Adrenal gland (tissue), 12 donors: Measurements from ENCODE around the gene IFT172. TPM values are rescaled to one million over a fixed set of nuclear protein-coding genes. Genes with fewer than 3 reads are reported as not detected.

Source experiments
- DNase-seq, 7 donors: peaks; one replicate each; pipeline ENCODE4 v3.0.0-alpha.2; 2019 to 2020
- H3K27ac ChIP-seq, 5 donors: fragments of 200-600 bp; sonication (generic) in 4 of 5; 1 replicate in 3 of 5; 2 replicates in 2 of 5; pipeline versions ENCODE4 v1.5.1 to v1.8.0; 2016 to 2020; ENCODE audit warnings: mild to moderate bottlenecking in 1 of 5
- H3K27me3 ChIP-seq: fragments of 200-600 bp; 2 replicates; pipeline ENCODE4 v1.8.0; 2021
- H3K36me3 ChIP-seq, 2 donors: fragments of 200-600 bp; replicated peaks in 1 of 2; 1 replicate in 1 of 2; 2 replicates in 1 of 2; pipeline versions ENCODE4 v1.5.1 to v1.8.0; 2018 to 2022
- H3K4me1 ChIP-seq, 2 donors: fragments of 200-600 bp; replicated peaks in 1 of 2; 1 replicate in 1 of 2; 2 replicates in 1 of 2; pipeline versions ENCODE4 v1.5.1 to v1.8.0; 2018 to 2021
- H3K4me3 ChIP-seq, 4 donors: fragments of 200-600 bp; sonication (generic) in 3 of 4; one replicate each; pipeline ENCODE4 v1.5.1; 2016 to 2018
- H3K9me3 ChIP-seq, 3 donors: fragments of 200-600 bp; sonication (generic) in 1 of 3; replicated peaks in 1 of 3; 1 replicate in 2 of 3; 2 replicates in 1 of 3; pipeline versions ENCODE4 v1.5.1 to v1.8.0; 2016 to 2021
- POLR2A ChIP-seq, 2 donors: fragments of 450-650 bp; IDR thresholded peaks; one replicate each; pipeline ENCODE4 v1.6.1; 2017; ENCODE audit warnings: antibody characterized with exemption in 2 of 2, mild to moderate bottlenecking in 2 of 2, moderate library complexity in 1 of 2
- WGBS, 4 donors: extraction: QIAGEN DNeasy Blood & Tissue Kit in 2 of 4; methylation state at CpG; one replicate each; pipeline versions ENCODE4 v1.1.5 to v1.1.7; 2013 to 2017; 5-methylcytosine and 5-hydroxymethylcytosine counted together
- intact Hi-C, 2 donors: fragments of 100-400 bp; cut with DNase I; formaldehyde crosslinking; loops; one replicate each; pipeline versions ENCODE4 v1.14.1 to v1.15.0; 2022 to 2023
- polyA plus RNA-seq, 3 donors: library from polyadenylated mRNA; stranded (reverse); fragments of 200-250 nt in 2 of 3; fragments of 350-450 nt in 1 of 3; fragmentation: Illumina TruSeq in 1 of 3; extraction: RNeasy Lipid Tissue Mini Kit (QIAGEN cat#74804) in 1 of 3; gene quantifications; one replicate each; pipeline ENCODE4 v1.2.3, GENCODE V29; 2013 to 2014
- total RNA-seq, 9 donors: library from RNA; depleted of rRNA in 4 of 9; stranded (reverse); fragments of >200 nt in 4 of 9; fragments of 120-200 nt in 1 of 9; fragmentation: NEBNext Ultra II Directional in 1 of 9; extraction: Animal tissue kit (Norgen Biotek cat#: 25700) in 1 of 9; gene quantifications; one replicate each; pipeline versions ENCODE4 v1.1.0 to v1.2.4, GENCODE V29; 2013 to 2023
- TF ChIP-seq, protein P1 (sequence below), 6 experiments: fragments of 450-650 bp in 4 of 6; fragments of 200-600 bp in 2 of 6; sonication (generic) in 1 of 6; IDR thresholded peaks; 1 replicate in 5 of 6; 2 replicates in 1 of 6; pipeline versions ENCODE4 v1.5.1 to v1.8.0; 2016 to 2021; ENCODE audit warnings: antibody characterized with exemption in 6 of 6, mild to moderate bottlenecking in 2 of 6, moderate library complexity in 1 of 6
- donor health status: healthy with polysubstance abuse.
- donor health status: Bipolar disorder and iron deficiency.
- donor health status: DM: yes; HTN: yes; CAD: no.
- donor health status: DM: no; HTN: no; CAD: no.
- donor health status: DM: no; HTN: no; CAD: no.
- donor health status: DM: yes; HTN: yes; CAD: no.

IFT172 gene
- total and polyA plus RNA-seq, 12 donors = 6.3 to 113 (median 17.6) TPM

DNA sequence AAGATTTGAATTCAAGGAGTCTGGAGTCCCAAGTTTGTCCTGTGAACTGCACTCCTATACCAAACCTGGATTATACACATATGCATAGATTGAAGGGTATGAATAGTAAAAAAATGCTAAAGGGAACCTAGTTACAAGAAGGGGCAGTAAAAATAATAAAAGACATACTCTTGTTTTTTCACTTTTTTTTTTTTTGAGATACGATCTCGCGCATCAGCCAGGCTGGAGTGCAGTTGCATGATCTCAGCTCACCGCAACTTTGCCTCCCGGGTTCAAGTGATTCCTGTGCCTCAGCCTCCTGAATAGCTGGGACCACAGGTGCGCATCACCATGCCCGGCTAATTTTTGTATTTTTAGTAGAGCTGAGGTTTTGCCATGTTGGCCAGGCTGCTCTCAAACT, 25.1 kb downstream of the IFT172 start:
- DNase-seq = no peak
- no peaks in the 10 kb centered on the region for H3K4me1 ChIP-seq
- no peaks in the 10 kb centered on the region for H3K9me3 ChIP-seq
- no peaks in the 10 kb centered on the region for H3K27me3 ChIP-seq
- TF ChIP-seq POLR2A (IDR thresholded peaks at IDR 0.05) = no peak
- TF ChIP-seq, protein P1, sequence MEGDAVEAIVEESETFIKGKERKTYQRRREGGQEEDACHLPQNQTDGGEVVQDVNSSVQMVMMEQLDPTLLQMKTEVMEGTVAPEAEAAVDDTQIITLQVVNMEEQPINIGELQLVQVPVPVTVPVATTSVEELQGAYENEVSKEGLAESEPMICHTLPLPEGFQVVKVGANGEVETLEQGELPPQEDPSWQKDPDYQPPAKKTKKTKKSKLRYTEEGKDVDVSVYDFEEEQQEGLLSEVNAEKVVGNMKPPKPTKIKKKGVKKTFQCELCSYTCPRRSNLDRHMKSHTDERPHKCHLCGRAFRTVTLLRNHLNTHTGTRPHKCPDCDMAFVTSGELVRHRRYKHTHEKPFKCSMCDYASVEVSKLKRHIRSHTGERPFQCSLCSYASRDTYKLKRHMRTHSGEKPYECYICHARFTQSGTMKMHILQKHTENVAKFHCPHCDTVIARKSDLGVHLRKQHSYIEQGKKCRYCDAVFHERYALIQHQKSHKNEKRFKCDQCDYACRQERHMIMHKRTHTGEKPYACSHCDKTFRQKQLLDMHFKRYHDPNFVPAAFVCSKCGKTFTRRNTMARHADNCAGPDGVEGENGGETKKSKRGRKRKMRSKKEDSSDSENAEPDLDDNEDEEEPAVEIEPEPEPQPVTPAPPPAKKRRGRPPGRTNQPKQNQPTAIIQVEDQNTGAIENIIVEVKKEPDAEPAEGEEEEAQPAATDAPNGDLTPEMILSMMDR (IDR thresholded peaks at IDR 0.05) = no peak
- peaks cover 0 to 8% of the 10 kb centered on the region in 2 donors for H3K36me3 ChIP-seq
- H3K4me3 ChIP-seq = no peak overlapping the region
- 95 to 98% (median 97%) methylated on average over 7 of the region's 7 CpGs for WGBS, 4 donors
- H3K27ac ChIP-seq = no peak overlapping the region
- intact Hi-C loops = no loop called here

DNA sequence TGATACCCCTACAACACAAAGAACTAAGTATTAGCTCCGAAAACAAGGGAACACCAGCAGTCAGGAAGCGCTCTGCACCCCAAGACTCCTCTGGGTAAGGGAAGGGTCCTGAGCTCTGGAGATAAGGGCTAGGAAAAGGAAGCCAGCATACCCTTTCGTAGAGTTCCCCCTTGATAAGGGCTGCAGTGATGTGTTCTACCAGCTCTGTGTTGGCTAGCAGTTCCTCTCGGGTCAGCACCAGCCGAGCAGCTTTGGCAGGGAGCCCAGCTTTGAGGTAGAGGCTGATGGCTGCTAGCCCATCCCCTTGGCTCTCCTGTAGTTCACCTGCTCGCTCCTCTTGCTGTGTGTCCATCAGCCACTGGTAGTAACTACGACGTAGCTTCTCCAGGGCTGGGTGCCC, 28.4 kb downstream of the IFT172 start:
- TF ChIP-seq, protein P1 (IDR thresholded peaks at IDR 0.05) = no peak
- no peak for TF ChIP-seq POLR2A (IDR thresholded peaks at IDR 0.05)
- 83 to 89% (median 85%) methylated on average over 5 to 8 of the region's 8 CpGs for WGBS, 4 donors
- Histone ChIP-seq H3K36me3 (peaks cover 0 to 35% of the 10 kb centered on the region in 2 donors), H3K27ac (no peak overlapping the region), H3K9me3 (no peaks in the 10 kb centered on the region), H3K4me1 (no peaks in the 10 kb centered on the region), H3K27me3 (no peaks in the 10 kb centered on the region), H3K4me3 (no peak overlapping the region)
- intact Hi-C loops = no loop called here
- no peak for DNase-seq

DNA sequence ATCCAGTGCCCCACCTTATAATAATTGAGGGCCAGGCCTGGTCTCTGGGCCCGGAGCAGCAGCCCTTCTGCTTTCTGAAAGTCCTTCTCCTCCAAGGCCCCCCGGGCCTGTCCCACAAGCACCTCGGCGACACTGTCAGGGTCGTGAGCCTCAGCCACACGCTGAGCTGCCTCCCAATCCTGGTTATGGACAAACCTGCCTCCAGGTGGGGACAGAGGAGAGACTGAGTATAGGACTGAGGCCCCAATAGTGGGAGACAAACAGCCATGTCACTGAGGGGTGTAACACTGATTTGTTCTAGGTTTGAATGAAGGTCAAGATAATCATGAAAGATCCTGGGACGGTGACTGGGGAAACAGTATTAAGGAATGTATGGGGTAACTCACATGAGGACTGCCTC, 35.6 kb downstream of the IFT172 start:
- no peak for TF ChIP-seq POLR2A (IDR thresholded peaks at IDR 0.05)
- 87 to 97% (median 92%) methylated on average over 4 to 7 of the region's 7 CpGs for WGBS, 4 donors

DNA sequence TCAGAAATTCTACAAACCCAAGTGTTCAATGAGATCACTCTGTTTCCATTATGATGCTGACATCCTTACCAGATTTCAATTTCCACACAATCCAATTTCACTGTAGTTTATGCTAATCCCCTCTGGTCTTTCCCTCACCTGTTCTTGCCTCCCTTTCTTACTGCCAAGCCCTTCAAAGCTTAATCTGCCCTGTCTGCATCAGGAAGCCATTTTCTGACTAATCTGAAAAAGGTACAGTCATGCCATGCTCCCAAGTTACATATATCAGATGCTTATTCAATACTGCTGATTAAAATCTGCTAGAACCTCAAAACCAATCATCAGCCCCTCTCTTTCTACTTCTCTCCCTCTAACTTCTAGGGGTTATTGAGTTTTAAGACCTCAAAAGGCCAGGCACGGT, 38.4 kb downstream of the IFT172 start:
- Histone ChIP-seq H3K4me1 (no peaks in the 10 kb centered on the region), H3K9me3 (no peaks in the 10 kb centered on the region), H3K27ac (no peak overlapping the region), H3K4me3 (no peak overlapping the region), H3K36me3 (peaks cover 0 to 63% of the 10 kb centered on the region in 2 donors), H3K27me3 (no peaks in the 10 kb centered on the region)
- 43 to 92% (median 66%) methylated on average over 1 of the region's 1 CpG for WGBS, 4 donors
- intact Hi-C loops = no loop called here
- DNase-seq = no peak
- TF ChIP-seq, protein P1 (IDR thresholded peaks at IDR 0.05) = no peak
- no peak for TF ChIP-seq POLR2A (IDR thresholded peaks at IDR 0.05)

More for the DNA sequence above, 35.6 kb downstream of the IFT172 start:
- Histone ChIP-seq H3K36me3 (peaks cover 0 to 68% of the 10 kb centered on the region in 2 donors), H3K27ac (no peak overlapping the region), H3K27me3 (no peaks in the 10 kb centered on the region), H3K9me3 (no peaks in the 10 kb centered on the region), H3K4me1 (no peaks in the 10 kb centered on the region), H3K4me3 (no peak overlapping the region)
- DNase-seq = no peak
- intact Hi-C loops = no loop called here

DNA sequence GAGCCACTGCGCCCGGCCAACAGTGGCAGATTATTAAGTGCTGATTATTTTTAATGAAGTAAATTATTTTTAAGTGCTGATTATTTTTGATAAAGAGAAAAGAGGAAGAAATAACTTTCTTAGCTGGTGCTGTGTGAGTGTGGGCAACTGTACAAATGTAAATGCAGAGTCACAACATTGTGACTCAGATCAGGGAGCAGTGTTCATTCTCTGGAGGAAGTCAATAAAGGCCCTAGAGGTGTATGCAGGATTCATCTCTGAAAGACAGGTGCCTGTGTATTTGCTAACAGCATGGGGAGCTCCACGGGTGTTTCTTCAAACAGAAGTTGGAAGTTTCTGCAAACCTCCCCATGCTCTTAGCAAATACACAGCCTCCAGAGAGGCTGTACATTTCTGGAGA, 41.2 kb downstream of the IFT172 start:
- H3K27ac ChIP-seq = no peak overlapping the region
- no peaks in the 10 kb centered on the region for H3K4me1 ChIP-seq
- H3K27me3 ChIP-seq = no peaks in the 10 kb centered on the region
- no peak overlapping the region for H3K4me3 ChIP-seq
- peaks cover 0 to 45% of the 10 kb centered on the region in 2 donors for H3K36me3 ChIP-seq
- WGBS, 4 donors = 52 to 77% (median 67%) methylated on average over 3 of the region's 3 CpGs
- intact Hi-C loops = no loop called here
- no peaks in the 10 kb centered on the region for H3K9me3 ChIP-seq
- DNase-seq = no peak
- TF ChIP-seq, protein P1 (IDR thresholded peaks at IDR 0.05) = no peak
- TF ChIP-seq POLR2A (IDR thresholded peaks at IDR 0.05) = no peak
